ENCODE measurements around the gene NOG.

NOG gene

DNA sequence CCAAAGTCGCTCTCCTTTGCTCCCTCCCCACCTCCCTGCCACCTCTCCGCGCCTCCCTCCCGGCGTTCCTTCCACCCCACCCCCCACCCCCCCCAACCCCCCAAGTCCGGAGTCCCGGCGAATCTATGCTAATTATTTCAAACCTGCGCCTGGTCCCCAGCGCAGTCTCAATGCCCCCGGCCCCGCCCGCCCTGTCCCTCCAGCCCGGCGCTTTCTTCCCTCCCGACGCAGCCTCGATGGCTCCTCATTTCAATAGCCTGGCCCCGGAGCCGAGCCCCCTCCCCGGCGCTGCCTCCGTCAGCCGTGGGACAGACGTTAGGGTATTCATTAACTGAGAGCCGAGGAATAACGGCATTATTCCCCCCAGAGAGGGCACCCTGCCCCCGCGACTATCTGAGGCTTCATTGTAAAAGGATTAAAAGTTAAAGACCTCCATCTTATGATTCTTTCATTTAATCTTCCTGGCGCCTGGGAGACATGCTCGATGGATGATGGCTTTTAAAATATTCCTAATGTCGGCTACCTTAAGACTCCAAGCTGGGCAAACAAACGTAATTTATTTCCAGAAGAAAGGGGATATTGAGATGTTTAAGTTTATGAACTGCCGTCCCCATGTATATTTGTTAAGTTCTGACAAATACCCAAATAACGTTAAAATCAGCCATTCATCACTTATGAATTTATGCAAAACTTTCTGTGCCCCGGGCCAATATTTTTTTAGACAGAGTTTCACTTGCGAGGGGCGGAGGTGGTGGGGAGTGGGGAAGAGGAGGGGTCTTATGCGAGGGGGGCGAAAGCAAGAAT, 3.4 kb downstream of the NOG start:
- Histone ChIP-seq H3K4me1 (ENCODE audit: insufficient read depth, low read length, poor library complexity, severe bottlenecking) (peaks cover 18% of the 10 kb centered on the region), H2AFZ (ENCODE audit: low read length) (peak overlapping the region; percentile 87), H3K79me2 (ENCODE audit: insufficient read depth, low read length) (peaks cover 29% of the 10 kb centered on the region), H3K4me3 (ENCODE audit: low read length, poor library complexity, severe bottlenecking) (peak overlapping the region; percentile 87), H3K9me3 (ENCODE audit: insufficient read depth, low read depth, low read length) (no peaks in the 10 kb centered on the region), H3K27me3 (ENCODE audit: insufficient read depth, low read length, poor library complexity, severe bottlenecking) (no peaks in the 10 kb centered on the region), H3K9ac (ENCODE audit: low read depth, low read length, poor library complexity, severe bottlenecking) (peak overlapping the region; percentile 81), H3K4me2 (ENCODE audit: low read depth, low read length, poor library complexity, severe bottlenecking) (peak overlapping the region; percentile 99), H3K9me2 (replicated peaks; ENCODE audit: low read depth, low read length) (no peaks in the 10 kb centered on the region), H3K36me3 (ENCODE audit: insufficient read depth, low read length) (no peaks in the 10 kb centered on the region), H4K20me1 (ENCODE audit: insufficient read depth, low read length, poor library complexity, severe bottlenecking) (no peaks in the 10 kb centered on the region), H3F3A (ENCODE audit: low read depth) (no peaks in the 10 kb centered on the region)
- TF ChIP-seq, protein P1, sequence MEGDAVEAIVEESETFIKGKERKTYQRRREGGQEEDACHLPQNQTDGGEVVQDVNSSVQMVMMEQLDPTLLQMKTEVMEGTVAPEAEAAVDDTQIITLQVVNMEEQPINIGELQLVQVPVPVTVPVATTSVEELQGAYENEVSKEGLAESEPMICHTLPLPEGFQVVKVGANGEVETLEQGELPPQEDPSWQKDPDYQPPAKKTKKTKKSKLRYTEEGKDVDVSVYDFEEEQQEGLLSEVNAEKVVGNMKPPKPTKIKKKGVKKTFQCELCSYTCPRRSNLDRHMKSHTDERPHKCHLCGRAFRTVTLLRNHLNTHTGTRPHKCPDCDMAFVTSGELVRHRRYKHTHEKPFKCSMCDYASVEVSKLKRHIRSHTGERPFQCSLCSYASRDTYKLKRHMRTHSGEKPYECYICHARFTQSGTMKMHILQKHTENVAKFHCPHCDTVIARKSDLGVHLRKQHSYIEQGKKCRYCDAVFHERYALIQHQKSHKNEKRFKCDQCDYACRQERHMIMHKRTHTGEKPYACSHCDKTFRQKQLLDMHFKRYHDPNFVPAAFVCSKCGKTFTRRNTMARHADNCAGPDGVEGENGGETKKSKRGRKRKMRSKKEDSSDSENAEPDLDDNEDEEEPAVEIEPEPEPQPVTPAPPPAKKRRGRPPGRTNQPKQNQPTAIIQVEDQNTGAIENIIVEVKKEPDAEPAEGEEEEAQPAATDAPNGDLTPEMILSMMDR (conservative IDR thresholded peaks at IDR 0.05; ENCODE audit: low read length): no peak
- no peak for TF ChIP-seq EZH2phosphoT487 (IDR thresholded peaks at IDR 0.05; ENCODE audit: borderline replicate concordance)

DNA sequence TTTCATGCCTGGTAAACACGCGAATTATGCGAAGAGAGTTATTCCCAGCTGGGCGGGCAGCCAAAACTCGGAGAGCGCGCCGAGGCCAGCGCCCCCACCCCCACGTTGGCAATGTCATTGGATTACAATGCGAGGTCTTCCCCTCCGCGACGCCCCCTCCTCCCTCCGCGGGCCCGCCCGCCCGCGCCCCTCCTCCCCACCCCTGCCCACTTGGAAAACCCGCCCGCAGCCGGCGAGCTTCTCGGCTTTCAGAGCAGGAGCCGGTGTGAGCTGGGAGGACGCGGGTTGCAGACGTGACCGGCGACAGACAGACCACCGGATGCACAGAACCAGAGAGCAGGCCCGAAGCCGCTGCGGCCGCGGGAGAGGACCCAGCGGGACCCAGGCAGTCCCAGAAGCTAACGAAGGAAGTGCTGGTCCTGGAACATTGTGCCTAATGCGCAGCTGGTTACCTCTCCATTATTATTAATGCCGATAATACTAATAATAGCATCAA, 4.0 kb downstream of the NOG start:
- Histone ChIP-seq H3K79me2 (ENCODE audit: insufficient read depth, low read length) (peaks cover 29% of the 10 kb centered on the region), H3K9me3 (ENCODE audit: insufficient read depth, low read depth, low read length) (no peaks in the 10 kb centered on the region), H3K4me2 (ENCODE audit: low read depth, low read length, poor library complexity, severe bottlenecking) (peak overlapping the region; percentile 99), H3K4me3 (ENCODE audit: low read length, poor library complexity, severe bottlenecking) (peak overlapping the region; percentile 83), H3K27me3 (ENCODE audit: insufficient read depth, low read length, poor library complexity, severe bottlenecking) (no peaks in the 10 kb centered on the region), H3K36me3 (ENCODE audit: insufficient read depth, low read length) (no peaks in the 10 kb centered on the region), H3K9me2 (replicated peaks; ENCODE audit: low read depth, low read length) (no peaks in the 10 kb centered on the region), H4K20me1 (ENCODE audit: insufficient read depth, low read length, poor library complexity, severe bottlenecking) (no peaks in the 10 kb centered on the region), H2AFZ (ENCODE audit: low read length) (no peak overlapping the region), H3K9ac (ENCODE audit: low read depth, low read length, poor library complexity, severe bottlenecking) (peak overlapping the region; percentile 81), H3F3A (ENCODE audit: low read depth) (no peaks in the 10 kb centered on the region), H3K4me1 (ENCODE audit: insufficient read depth, low read length, poor library complexity, severe bottlenecking) (peaks cover 24% of the 10 kb centered on the region)
- TF ChIP-seq EZH2phosphoT487 (IDR thresholded peaks at IDR 0.05; ENCODE audit: borderline replicate concordance): no peak
- TF ChIP-seq, protein P1 (conservative IDR thresholded peaks at IDR 0.05; ENCODE audit: low read length): no peak

DNA sequence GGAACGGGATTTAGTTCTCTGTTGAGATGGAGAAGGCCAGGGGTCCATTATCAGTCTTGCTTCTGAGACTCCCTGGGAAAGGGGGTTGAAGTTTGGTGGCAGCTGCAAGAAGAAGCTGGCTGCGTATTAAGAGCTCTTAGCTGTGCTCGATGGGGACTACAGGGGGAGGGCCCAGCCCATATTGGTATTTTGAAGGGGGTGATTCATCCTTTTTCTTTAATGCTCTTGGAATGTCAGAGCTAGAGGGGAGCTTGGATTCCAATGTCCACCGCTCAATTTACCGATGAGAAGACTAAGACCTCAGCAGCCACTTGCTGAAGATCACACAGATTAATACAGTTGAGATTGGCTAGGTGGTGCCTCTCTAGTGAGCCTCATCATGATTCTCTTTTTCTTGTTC, 5.0 kb downstream of the NOG start:
- H3K4me3 ChIP-seq (ENCODE audit: low read length, poor library complexity, severe bottlenecking): no peak overlapping the region
- H3K9ac ChIP-seq (ENCODE audit: low read depth, low read length, poor library complexity, severe bottlenecking): no peak overlapping the region
- H3K9me2 ChIP-seq (replicated peaks; ENCODE audit: low read depth, low read length): no peaks in the 10 kb centered on the region
- no peaks in the 10 kb centered on the region for H3K27me3 ChIP-seq (ENCODE audit: insufficient read depth, low read length, poor library complexity, severe bottlenecking)
- no peaks in the 10 kb centered on the region for H3K36me3 ChIP-seq (ENCODE audit: insufficient read depth, low read length)
- peaks cover 26% of the 10 kb centered on the region for H3K4me1 ChIP-seq (ENCODE audit: insufficient read depth, low read length, poor library complexity, severe bottlenecking)
- H3F3A ChIP-seq (ENCODE audit: low read depth): no peaks in the 10 kb centered on the region
- peaks cover 29% of the 10 kb centered on the region for H3K79me2 ChIP-seq (ENCODE audit: insufficient read depth, low read length)
- TF ChIP-seq, protein P1 (conservative IDR thresholded peaks at IDR 0.05; ENCODE audit: low read length): no peak
- no peak for TF ChIP-seq EZH2phosphoT487 (IDR thresholded peaks at IDR 0.05; ENCODE audit: borderline replicate concordance)
- no peak overlapping the region for H3K4me2 ChIP-seq (ENCODE audit: low read depth, low read length, poor library complexity, severe bottlenecking)
- H3K9me3 ChIP-seq (ENCODE audit: insufficient read depth, low read depth, low read length): no peaks in the 10 kb centered on the region
- H4K20me1 ChIP-seq (ENCODE audit: insufficient read depth, low read length, poor library complexity, severe bottlenecking): no peaks in the 10 kb centered on the region
- peak overlapping the region; percentile 13; the same call in 1 of the 2 replicates for H2AFZ ChIP-seq (ENCODE audit: low read length)

Data from Loucy (cell line).